Measurements from ENCODE around the gene PTPRCAP. TPM values are rescaled to one million over a fixed set of nuclear protein-coding genes. Genes with fewer than 3 reads are reported as not detected.
"Not testable (repeated sequence)": the region's sequence is repeated elsewhere in the genome, so short reads cannot be mapped to it uniquely, and the experiment has no call there.

The PTPRCAP gene
- total RNA-seq, 1 experiment from 2014 or later = 0.20 TPM

- DNase-seq (ENCODE audit: low read depth) = no peak
Measured at GRCh38 chr11:67409781-67410368, 27.6 kb downstream of the PTPRCAP start.

GRCh38 chr11:67409261-67409666 lies 28.2 kb downstream of the PTPRCAP start:
- no peak for DNase-seq (ENCODE audit: low read depth)

GRCh38 chr11:67408437-67409200 lies 28.9 kb downstream of the PTPRCAP start:
- DNase-seq (ENCODE audit: low read depth) = no peak

GRCh38 chr11:67407688-67408163 lies 29.8 kb downstream of the PTPRCAP start:
- DNase-seq (ENCODE audit: low read depth) = no peak

GRCh38 chr11:67406969-67407687 lies 30.4 kb downstream of the PTPRCAP start:
- DNase-seq (ENCODE audit: low read depth) = no peak

GRCh38 chr11:67406420-67406968 lies 31.0 kb downstream of the PTPRCAP start:
- no peak for DNase-seq (ENCODE audit: low read depth)

GRCh38 chr11:67405688-67406339 lies 31.7 kb downstream of the PTPRCAP start:
- no peak for DNase-seq (ENCODE audit: low read depth)

GRCh38 chr11:67405196-67405567 lies 32.3 kb downstream of the PTPRCAP start:
- no peak for DNase-seq (ENCODE audit: low read depth)

GRCh38 chr11:67404515-67405195 lies 32.8 kb downstream of the PTPRCAP start:
- no peak for DNase-seq (ENCODE audit: low read depth)

GRCh38 chr11:67403085-67403484 lies 34.4 kb downstream of the PTPRCAP start:
- not testable (repeated sequence) for DNase-seq (ENCODE audit: low read depth)

- not testable (repeated sequence) for DNase-seq (ENCODE audit: low read depth)
Measured at GRCh38 chr11:67402192-67402839, 35.2 kb downstream of the PTPRCAP start.

GRCh38 chr11:67401495-67402191 lies 35.8 kb downstream of the PTPRCAP start, which contains the start of gene PPP1CA:
Gene PPP1CA (minus strand): TSS chr11:67401858. CDS start chr11:67401782, 76 bp downstream.
- DNase-seq (ENCODE audit: low read depth) = peak; percentile 80

- DNase-seq (ENCODE audit: low read depth) = no peak
Measured at GRCh38 chr11:67400942-67401494, 36.5 kb downstream of the PTPRCAP start.

GRCh38 chr11:67400251-67400941 lies 37.1 kb downstream of the PTPRCAP start:
- no peak for DNase-seq (ENCODE audit: low read depth)

- DNase-seq (ENCODE audit: low read depth) = no peak
Measured at GRCh38 chr11:67398661-67399563, 38.6 kb downstream of the PTPRCAP start.

GRCh38 chr11:67397986-67398660 lies 39.4 kb downstream of the PTPRCAP start:
- no peak for DNase-seq (ENCODE audit: low read depth)

GRCh38 chr11:67397536-67397935 lies 39.9 kb downstream of the PTPRCAP start:
- no peak for DNase-seq (ENCODE audit: low read depth)
